ENCODE data around the gene MTA1. TPM values are rescaled to one million over a fixed set of nuclear protein-coding genes. Genes with fewer than 3 reads are reported as not detected.

MTA1 gene
- total RNA-seq, 1 donor from 2014 or later, result 192 TPM

GRCh38 chr14:105477660-105478397 is 58.2 kb downstream of the MTA1 start:
- ATAC-seq (no peak), DNase-seq (ENCODE audit: missing footprints) (no peak)
- intact Hi-C loops (cut with DNase I), result loop anchor here (10.0 kb wide), 2 partner anchors 383 to 753 kb away; partner anchors contain the start of gene ADSS1

- intact Hi-C loops (cut with DNase I), result loop anchor here (10.0 kb wide), 2 partner anchors 384 to 754 kb away; partner anchors contain the start of gene ADSS1
- ATAC-seq, result no peak
- no peak for DNase-seq (ENCODE audit: missing footprints)
These were observed 59.0 kb downstream of the MTA1 start for GRCh38 chr14:105478398-105479251.

- ATAC-seq, result no peak
- DNase-seq (ENCODE audit: missing footprints), result no peak
- intact Hi-C loops (cut with DNase I), result loop anchor here (10.0 kb wide), 2 partner anchors 385 to 755 kb away; partner anchors contain the start of gene ADSS1
These were observed 60.0 kb downstream of the MTA1 start for GRCh38 chr14:105479431-105480158.

DNA sequence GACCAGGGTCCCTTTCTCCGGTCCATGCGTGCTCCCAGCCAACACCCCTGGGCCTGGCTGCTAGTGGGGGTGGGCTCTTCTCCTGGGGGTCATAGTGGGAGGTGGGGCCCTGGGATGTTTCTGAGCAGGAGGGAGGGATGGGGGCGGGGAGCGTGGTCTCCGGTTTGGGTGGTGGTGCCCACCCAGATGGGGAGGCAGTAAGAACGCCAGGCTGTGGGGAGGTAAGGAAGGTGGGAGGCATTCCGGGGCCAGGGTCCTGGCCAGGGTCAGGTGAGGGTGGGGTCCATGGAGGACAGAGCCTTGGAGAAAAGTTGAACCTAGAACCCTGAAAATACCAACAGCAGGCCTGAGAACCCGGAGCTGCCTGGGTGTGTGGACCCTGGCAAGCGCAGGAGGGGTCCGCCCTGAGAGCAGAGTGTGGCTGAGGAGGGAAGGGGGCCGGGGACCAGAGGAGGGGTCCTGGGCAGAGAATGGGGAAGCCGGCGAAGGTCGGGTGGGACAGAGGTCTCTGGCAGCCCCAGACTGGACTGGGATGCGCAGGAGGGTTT is 60.6 kb downstream of the MTA1 start:
- ATAC-seq (no peak), DNase-seq (ENCODE audit: missing footprints) (no peak)
- intact Hi-C loops (cut with DNase I), result no loop called here

- peak; percentile 95 for DNase-seq (ENCODE audit: missing footprints)
- intact Hi-C loops (cut with DNase I), result no loop called here
- ATAC-seq, result peak; percentile 76
These were observed 61.5 kb downstream of the MTA1 start for GRCh38 chr14:105480807-105481801.

DNA sequence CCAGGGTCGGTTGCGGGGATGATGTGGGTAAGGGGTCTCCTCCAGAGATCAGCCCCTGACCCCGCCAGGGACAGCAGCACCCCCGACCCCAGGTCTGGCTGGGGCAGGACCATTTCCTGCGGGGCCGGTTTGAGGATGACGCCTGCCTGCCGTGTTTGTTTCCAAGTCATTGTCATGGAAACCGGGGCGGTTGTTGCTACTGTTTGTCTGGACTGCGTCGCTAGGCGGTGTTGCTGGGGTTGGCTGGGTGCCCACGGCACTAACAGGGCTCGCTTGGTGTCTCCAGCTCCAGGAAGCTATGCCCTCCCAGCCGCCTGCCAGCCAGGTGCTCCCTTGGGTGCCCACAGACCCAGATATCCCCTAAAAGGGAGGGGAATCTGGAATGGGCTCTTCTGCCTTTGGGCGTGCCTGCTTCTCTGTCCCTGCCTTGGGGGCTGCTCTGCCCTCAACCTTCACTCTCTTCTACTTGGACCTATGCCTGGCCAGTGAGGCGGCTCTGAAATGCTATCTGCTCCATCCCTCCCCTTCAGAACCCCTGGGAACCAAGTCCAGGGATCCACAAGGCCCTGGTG is 62.3 kb downstream of the MTA1 start:
- peak; percentile 64 for ATAC-seq
- intact Hi-C loops (cut with DNase I), result no loop called here
- DNase-seq (ENCODE audit: missing footprints), result peak; percentile 97

DNA sequence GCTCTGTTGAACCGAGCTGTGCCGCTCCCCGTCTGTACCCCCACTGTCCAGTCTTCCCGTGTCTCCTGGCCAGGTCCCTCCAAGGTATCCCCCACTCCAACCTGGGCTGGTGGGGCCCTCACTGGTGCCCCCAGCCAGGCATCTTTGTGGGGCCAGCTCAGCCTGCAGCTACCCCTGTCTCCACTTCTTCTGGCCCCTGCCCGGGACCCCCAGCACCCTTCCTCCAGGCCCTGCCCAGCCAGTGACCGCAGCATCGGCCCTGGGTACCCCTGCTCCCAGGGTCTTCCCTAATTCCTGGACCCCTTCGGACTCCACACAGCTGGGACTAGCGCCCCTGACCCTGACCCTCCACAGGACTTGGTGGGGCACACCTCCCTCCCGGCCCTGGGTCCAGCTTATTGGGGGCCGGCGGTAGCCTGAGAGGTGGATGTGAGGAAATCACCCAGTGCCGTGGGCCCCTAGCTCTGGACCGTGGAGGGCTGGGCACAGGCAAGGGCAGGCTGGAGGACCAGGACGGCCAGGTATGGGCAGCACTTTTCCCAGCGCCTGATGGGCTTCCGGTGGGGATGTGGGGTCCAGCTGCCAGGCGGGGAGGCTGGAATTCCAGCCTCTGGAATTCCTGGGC is 63.0 kb downstream of the MTA1 start:
- ATAC-seq (no peak), DNase-seq (ENCODE audit: missing footprints) (no peak)
- intact Hi-C loops (cut with DNase I), result no loop called here

DNA sequence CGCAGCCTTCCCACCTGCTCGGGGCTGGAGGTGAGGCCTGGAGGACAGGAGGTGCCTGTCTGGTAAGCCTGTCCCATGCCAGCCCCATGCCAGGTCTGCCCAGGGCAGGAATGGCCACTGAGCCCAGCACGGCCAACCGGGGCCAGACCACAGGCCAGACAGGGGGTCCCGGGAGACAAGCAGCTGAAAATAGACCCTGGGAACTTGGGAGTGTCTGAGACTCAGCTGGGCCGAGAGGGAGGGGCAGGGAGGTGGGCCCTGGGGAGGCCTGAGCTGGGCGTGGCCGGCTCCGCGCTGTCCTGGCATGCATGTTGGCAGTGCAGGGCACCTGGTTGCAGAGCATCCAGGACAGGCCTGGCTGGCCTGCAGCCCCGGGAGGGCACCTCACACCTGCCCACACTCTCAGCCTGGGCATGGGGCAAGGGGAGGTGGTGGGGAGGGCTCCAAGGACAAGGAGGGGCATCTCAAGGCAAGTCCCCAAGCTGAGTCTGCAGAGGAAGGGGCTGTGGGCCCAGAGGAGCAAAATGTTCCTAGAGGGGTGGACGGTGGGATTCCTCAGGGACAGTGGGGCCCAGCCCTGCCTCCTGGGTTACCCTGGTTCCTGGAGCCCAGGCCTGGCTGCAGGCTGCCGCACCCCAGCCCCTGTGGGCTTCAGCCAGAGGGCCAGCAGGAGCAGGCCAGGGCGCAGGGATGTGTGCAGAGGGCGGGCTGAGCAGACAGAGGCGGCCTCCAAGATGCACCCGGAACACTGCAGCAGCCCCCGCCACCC is 63.9 kb downstream of the MTA1 start:
- DNase-seq (ENCODE audit: missing footprints), result no peak
- intact Hi-C loops (cut with DNase I), result no loop called here
- ATAC-seq, result no peak

- DNase-seq (ENCODE audit: missing footprints) (peak; percentile 77), ATAC-seq (no peak)
- intact Hi-C loops (cut with DNase I), result no loop called here
These were observed 64.7 kb downstream of the MTA1 start for GRCh38 chr14:105484069-105484996.

DNA sequence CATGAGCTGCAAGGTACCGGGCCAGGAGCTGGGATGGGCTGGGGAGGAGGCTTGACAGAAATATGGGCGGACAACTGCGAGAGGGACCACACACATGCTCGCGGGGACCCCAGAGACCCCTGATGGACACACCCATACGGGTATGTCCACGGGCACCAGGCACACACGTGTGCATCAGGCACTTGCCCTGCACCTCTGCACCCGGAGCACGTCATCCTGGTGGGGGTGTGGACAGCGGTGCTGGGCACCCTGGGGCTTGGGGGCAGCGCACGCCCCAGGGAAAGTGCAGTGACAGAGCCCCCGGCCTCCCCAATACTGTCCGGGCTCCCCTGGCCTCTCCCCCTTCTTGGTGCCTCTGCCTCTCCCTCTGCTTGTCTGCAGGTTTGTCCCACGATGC is 65.4 kb downstream of the MTA1 start:
- ATAC-seq (no peak), DNase-seq (ENCODE audit: missing footprints) (no peak)
- intact Hi-C loops (cut with DNase I), result no loop called here

GRCh38 chr14:105485739-105486162 is 66.1 kb downstream of the MTA1 start:
- no peak for ATAC-seq
- DNase-seq (ENCODE audit: missing footprints), result peak; percentile 71
- intact Hi-C loops (cut with DNase I), result no loop called here

DNA sequence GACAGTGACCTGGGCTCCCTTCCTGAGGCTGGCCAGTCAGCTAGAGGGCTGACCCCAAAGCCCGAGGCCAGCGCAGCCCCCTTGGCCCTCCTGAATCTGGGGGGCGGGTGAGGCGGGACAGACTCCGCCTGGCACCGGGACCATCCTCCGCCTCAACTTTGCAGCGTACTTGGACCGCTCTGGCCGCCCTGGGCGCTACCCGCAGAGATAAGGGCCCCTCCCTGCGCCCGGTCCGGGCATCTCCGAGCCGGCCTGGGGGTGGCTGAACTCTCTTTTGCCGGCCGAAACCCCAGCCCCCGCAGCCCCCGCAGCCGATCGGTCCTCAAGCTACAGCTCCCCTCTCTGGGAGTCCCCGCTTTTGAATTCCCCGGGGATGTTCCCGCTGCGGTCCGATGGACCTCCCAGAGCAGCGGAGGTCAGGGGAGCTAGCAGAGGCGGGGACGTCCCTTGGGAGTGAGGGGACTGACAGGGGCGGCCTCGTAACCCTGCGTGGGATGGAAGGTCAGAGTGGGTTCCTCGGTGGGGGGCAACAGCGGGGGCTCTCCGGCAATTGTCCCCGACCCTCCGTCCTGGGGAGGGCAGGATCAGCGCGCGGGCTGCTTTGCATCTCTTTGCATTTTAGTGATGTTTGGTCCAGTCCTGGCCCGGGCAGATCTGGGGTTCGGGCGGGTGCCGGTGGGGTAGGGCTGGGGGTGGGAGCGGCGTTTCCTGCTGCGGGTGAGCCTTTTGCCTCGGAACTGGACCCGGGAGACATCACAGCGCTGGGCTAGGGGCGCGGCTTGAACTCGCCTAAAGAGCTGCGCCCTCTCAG is 66.7 kb downstream of the MTA1 start, which contains the start of gene CRIP1:
CRIP1 (plus strand) TSS at position 724 of the 811 bp plus-strand sequence. CDS start 374 bp downstream, outside the sequence.
- intact Hi-C loops (cut with DNase I), result no loop called here
- peak; percentile 73 for DNase-seq (ENCODE audit: missing footprints)
- ATAC-seq, result no peak

- ATAC-seq, result peak; percentile 2
- peak; percentile 90 for DNase-seq (ENCODE audit: missing footprints)
- intact Hi-C loops (cut with DNase I), result no loop called here
These were observed 67.4 kb downstream of the MTA1 start for GRCh38 chr14:105486974-105487448.

DNA sequence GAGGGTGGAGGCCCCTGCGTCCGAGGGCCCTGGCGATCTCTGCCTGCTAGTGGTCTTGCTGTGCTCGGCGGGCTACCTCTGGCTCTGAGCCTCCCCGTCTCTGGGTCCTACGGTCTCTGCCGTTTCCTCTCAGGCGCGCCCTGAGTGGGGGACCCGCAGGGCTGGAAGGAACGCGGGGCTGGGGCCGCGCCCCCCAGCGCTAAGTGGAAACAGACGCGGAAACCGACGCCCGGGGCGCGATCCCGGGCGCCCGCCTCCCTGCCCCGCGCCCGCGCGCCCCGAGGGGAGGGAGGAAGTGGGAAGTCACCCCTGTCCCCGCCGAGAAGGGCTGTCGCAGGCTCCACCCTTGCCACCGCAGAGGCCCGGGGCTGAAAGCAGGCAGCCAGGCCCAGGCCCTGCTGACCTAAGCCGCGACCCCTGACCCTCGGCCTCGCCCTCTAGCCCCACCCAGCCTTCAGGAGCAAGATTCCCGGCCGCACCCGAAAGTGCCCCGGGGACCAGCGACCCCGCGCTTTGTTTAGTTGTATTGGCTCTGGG is 67.9 kb downstream of the MTA1 start:
- intact Hi-C loops (cut with DNase I), result no loop called here
- DNase-seq (ENCODE audit: missing footprints), result peak; percentile 85
- ATAC-seq, result no peak
